Panc1 (cell line): ENCODE data around the gene ALDH18A1.

Experiments used
- CTCF ChIP-seq: fragments of 450-650 bp; IDR thresholded peaks from 2 replicates; pipeline ENCODE4 v1.5.1; 2017; ENCODE audit warnings: mild to moderate bottlenecking
- POLR2AphosphoS5 ChIP-seq: IDR thresholded peaks from 2 replicates; pipeline ENCODE4 v1.6.1; 2012; ENCODE audit warnings: mild to moderate bottlenecking, low read depth, low read length, moderate library complexity
- REST ChIP-seq, 2 experiments: IDR thresholded peaks; 2 replicates each; pipeline ENCODE4 v1.6.1; 2011 to 2012; ENCODE audit warnings: low read depth in 2 of 2, control low read depth in 1 of 2, low read length in 1 of 2, mild to moderate bottlenecking in 1 of 2, moderate library complexity in 1 of 2; ENCODE audit not compliant: insufficient read depth in 1 of 2
- TCF7L2 ChIP-seq: IDR thresholded peaks from 2 replicates; pipeline ENCODE4 v1.6.1; 2011; ENCODE audit warnings: mild to moderate bottlenecking, low read depth, low read length, inconsistent platforms

- TF ChIP-seq CTCF (no peak), TCF7L2 (no peak), POLR2AphosphoS5 (no peak), REST (IDR thresholded peaks at IDR 0.05; ENCODE audit: insufficient read depth in 1 of 2, low read depth in 2 of 2, low read length in 1 of 2) (no peak)
These were observed 82.4 kb downstream of the ALDH18A1 start for GRCh38 chr10:95573964-95574604.
